NCI-H524 (cell line): ENCODE data around the gene WWP2.

Experiments used
- DNase-seq, 2 experiments: peaks; one replicate each; lab custom pipeline; 2025; lab: John Stamatoyannopoulos, UW

Gene WWP2

DNA sequence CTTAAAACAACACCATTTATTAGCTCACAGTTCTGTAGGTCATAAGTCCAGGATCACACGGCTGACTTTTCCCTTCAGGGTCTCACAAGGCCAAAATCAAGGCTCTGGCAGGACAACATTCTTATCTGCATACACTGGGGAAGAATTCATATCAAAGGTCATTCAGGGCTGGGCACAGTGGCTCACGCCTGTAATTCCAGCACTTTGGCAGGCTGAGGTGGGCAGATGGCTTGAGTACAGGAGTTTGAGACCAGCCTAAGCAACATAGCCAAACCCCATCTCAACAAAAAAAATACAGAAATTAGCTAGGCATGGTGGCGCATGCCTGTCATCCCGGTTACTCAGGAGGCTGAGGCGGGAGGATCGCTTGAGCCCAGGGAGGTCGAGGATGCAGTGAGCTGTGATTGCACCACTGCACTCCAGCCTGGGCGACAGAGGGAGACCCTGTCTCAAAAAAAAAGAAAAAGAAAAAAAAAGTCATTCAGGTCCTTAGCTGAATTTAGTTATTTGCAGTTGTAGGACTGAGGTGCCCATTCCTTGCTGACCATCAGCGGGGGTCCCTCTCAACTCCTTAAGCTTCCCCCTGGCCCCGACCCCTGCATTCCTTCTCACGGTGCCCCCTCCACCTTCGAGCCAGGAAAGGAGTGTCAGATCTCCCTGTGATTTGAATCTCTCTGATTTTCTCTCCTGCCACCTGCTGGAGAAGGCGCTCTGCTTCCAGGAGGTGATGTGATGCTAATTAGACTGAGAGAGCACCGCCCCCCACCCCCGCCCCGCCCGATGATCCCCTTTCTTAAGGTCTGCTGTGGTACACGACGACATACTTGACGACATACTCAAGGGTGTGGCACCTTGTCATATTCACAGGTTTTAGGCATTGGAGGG is 97.2 kb downstream of the WWP2 start:
- peak; percentile 57 to 70 for DNase-seq

DNA sequence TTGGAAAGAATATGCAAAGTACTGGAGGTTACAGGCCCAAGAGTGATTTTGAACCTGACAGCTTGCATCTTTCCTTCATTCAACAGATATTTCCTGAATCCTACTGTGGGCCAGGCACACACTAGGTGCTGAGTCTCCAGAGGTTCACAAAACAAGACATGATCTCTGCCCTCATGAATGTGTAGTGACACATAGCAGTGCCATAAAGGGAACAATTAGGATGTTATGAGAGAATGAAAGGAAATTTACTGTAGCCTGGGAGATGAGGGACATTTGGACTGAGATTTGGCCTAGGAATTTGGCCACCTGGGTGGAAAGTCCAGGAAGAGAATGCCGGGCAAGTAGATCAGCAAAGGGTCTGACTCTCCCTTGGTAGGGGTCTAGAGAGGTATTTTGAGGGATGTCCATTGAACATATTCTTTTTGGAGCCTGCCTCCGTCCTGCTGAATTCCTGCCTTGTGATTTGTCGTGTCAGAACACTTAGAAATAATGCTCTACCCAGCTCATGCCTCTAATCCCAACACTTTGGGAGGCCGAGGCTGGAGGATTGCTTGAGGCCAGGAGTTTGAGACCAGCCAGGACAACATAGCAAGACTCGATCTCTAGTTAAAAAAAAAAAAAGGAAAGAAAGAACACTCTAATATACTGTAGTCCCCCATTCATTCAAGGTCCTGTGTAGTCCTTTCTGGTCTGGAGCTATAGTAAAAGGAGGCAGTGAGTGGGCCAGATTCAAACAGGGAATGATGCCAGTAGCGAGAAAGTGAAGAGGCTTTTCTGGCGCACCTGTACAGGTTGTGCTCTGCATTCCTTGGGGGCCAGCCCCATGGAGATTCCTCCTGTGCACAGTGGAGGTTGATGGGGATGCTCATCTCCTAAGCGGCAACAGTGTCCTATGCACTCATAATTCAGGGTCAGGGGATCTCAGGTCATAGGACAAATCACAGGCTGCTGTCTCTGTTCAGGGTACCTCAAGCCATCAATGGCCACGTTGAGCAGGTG is 98.4 kb downstream of the WWP2 start:
- no peak for DNase-seq

DNA sequence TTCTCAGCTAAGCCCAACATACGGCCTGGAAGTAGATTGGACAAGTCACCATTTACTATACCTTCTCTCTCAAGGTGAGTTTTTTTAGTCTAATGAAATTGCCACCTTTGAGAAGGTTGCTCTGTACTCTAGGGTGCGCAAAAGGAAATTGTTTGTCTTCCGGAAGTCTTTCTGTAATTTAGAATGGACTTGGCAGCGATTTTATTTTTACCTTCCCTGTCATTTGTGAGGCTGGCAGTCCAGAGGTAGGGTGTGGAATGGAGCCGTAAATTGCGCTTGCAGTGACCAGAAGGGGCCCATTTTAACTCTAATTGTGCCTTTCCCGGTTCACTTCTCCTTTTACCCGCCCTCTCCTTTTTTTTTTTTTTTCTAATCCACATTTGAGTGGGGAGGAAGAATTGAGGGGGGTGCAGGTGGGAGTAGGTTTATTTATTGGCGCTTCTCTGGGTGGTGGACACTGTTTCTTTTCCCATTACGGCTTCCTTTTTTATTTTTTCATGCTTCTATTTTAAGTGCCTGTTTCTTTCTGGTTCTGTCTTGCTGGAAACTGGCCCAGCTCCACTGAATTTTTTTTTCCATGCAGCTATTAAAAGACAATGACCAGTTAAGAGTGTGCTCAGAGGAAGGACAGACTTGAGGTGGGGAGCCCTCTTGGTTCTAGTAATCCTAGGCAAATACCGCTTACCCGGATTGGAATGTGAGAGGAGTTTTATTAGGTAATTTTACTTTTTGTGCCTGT is 99.3 kb downstream of the WWP2 start:
- DNase-seq, result no peak

DNA sequence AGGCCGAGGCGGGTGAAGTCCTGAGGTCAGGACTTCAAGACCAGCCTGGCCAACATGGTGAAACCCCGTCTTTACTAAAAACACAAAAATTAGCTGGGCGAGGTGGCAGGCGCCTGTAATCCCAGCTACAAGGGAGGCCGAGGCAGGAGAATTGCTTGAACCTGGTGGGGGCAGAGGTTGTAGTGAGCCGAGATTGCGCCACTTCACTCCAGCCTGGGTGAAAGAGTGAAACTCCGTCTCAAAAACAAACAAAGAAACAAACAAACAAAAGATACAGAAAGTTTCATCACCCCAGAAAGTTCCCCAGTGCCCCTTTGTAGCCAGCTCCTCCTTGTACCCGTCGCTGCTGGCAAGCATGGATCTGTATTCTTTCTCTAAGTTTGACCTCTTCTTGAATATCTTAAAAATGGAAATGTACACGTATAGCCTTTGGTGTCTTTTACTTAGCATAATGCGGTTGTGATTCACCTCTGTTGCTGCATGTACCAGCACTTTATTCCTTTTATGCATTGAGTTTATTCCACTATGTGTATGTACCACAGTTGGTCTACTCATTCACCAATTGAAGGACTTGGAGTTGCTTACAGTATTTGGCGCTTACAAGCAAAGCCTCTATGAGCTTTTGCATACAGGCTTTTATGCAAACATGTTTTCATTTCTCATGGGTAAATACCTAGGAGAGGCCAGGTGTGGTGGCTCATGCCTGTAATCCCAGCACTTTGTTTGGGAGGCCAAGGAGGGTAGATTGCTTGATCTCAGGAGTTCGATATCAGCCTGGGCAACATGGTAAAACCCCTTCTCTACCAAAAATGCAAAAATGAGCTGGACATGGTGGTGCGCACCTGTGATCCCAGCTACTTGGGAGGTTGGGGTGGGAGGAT is 101.5 kb downstream of the WWP2 start:
- no peak for DNase-seq

DNA sequence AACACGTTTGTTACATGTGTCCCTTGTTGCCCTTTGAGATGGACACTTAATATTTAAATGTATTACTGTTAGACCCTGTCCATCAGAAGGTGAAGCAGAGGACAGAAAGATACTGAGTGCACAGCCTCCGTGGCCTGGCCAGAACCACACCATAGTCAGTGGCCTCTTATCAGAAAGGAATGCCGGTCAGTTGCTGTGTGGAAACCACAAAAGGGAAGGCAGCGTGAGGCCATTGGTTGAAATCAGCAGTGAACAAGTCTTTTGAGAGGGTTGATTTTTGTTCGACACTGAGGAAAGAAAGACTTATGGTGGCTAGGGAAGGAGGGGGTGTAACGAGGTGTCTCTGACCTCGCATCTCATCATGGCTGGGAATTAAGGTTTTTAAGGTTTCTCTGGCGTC is 103.6 kb downstream of the WWP2 start:
- DNase-seq, result no peak

DNA sequence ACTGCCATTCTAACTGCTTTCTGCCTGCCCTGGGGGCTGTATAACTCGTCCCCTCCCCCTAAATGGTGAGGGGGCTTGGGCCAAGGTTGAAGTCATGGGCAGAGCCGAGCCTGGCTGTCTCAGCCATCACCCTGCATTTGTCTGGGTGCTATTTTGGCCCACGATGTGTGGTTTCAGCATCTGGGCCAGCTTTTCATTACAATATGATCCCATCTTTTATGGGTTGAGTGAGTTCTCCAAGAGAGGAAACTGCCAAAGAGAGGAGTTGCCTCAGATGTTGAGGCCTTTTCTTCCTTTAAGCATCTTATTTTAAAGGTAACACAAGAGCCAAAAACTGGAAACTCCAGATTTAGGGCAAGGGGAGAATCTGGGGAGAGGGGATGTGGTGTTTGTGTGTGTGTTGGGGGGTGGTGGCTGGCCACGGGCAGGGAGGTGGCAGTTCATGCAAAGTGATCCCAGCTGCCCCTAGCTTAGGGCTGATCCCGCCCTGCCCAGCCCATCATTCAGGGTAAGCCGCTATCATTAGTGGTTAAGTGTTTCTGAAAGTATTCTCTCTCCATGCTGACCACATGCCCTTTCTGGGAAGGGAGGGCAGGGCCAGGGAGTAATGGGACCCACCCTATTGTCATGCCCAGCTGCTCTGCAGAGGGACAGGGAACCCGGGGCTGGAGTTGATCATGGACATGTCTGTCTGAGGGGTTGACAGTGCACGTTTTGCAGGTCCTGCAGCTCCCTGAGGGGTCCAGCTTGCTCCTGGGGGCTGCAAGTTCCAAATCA is 105.8 kb downstream of the WWP2 start:
- no peak for DNase-seq

DNA sequence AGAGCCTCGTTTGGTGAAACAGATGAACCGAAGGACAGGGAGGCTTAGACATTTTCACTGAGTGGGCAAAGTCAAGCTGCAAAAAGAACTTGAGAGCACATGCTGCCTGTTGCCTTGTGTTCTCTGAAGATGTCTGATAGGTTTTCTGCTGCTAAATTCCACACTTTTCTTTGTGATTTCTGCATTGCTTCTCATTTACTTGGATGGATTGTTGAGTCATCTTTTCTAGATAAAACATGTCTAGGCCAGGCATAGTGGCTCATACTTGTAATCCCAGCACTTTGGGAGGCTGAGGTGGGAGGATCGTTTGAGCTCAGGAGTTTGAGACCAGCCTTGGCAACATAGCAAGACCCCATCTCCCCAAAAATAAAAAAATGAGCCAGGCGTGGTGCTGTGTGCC is 108.6 kb downstream of the WWP2 start:
- DNase-seq, result no peak

DNA sequence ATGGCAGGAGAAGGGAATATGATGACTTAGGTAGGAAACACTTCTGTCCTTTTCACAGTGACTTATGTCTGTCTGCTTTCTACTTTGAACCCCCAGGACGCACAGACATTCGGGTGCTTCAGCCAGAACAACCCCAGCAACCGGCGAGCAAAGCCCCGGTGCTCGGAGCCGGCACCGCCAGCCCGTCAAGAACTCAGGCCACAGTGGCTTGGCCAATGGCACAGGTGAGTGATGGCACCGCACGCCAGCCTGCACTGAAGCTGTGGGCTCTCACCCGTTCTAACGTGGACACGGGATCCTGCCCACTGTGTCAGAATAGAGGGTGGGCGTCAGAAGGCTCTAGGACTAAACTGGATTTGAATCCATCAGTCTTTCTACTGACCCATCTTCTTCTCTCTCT is 109.6 kb downstream of the WWP2 start:
- no peak for DNase-seq

DNA sequence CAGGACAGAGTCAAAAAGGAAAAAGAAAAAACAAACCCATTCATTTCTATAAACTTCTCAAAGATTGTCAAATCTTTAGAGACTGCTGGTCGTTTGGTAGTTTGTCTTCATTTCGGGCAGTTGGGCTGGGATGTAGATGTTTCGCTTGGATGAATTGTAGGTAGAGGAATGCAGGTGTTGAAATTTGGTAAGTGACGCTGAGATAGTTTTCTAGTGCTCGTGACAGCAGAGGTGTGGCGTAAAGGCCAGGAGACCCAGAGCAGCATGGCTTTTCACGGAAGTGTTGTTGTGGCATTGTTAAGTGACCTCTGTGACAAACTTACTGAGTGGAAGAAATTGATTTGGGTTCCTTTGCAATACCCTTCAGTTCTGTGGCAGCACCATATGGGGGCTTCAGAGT is 110.8 kb downstream of the WWP2 start:
- no peak for DNase-seq

DNA sequence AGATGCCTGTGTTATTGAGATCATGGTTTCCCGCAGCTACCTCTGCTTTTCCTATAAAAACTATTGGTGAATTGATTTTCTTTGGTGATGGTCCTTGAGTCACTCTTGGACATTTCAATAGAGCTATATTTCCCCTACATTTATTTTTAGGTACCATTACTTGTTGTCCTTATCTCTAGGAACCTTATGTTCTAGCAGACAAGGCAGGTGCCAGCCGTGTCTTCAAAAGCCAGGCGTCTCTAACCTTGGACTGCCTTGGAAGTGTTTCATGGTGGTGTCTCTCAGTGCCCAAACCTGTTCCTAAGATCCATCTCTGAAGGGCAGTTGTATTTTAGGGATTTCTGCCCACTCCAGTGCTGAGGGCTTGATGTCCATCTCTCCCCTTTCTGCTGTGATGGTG is 111.7 kb downstream of the WWP2 start:
- DNase-seq, result no peak

DNA sequence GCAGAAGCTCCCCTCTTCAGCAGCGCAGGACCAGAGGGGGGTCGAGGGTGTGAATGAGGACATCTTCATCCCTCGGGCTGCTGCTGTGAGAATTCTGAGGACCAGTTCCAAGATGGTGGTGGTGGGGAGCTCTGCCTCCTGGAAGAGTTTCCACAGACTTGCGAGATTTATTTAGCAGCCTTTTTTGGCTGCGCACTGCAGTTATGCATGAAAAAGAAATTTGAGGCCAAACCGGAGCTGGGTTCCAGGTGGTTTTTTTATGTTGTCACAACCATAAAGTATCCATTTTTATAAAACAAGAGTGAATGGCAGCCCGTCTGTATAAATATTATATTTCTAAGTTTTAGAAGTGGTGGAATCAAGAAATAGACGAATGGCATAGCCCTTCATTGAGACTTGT is 112.1 kb downstream of the WWP2 start:
- no peak for DNase-seq

DNA sequence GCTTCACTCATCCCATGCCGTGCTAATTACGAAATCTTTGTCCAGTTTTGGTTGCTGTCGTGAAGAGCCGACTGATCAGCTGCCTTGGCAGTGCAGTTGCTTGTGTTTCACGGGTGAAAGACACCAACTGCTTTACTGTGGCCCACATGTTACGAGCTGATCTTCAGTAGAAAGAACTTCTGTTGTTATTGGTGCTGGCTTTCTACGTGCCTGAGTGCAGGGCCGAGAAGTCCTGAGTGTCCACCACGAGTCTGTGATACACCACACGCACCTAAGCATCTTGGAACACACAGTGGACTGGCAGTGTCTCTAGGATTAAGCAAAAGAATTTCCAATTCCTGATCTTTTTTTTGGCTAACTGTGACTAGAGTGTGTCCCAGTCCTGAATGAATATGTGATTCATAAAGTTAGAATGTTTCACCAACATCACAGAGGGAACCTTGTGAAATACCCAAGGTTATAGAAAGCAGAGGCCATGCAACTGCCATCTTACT is 118.6 kb downstream of the WWP2 start:
- no peak for DNase-seq

DNA sequence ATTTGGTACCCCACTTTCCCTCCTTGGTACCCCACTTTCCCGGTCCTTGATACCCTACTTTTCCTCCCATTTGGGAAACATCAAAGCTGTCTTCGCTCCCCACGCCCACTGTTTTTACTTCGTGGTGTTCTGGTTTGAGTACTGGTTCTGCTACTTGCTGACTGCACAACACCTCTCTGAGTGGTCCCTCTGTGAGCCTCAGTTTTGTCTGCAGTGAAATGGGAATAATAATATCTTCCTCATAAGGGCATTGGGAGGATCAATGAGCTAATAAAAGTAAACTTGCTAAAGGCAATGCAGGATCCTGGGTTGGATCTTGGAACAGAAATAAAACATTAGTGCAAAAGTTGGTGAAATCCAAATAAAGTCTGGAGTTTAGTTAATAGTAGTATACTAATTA is 119.0 kb downstream of the WWP2 start:
- DNase-seq, result no peak

DNA sequence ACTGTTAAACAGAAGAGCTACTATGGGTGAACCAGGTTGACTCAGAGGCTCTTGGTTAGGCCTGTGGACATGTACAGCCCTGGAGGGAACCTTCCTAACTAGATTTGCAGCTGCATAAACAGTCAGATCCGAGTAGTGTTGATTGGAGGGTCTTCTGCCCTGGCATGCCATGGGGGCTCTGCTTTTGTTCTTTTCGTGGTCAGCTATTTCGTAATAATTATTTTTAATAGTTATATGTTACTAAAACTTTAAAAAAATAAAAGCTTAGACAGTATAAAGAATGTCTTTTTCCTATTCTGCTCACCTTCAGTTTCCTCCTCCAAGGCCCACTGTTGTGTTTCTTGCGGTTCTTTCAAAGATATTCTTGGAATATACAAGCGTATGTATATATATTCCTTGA is 121.6 kb downstream of the WWP2 start:
- DNase-seq, result no peak

DNA sequence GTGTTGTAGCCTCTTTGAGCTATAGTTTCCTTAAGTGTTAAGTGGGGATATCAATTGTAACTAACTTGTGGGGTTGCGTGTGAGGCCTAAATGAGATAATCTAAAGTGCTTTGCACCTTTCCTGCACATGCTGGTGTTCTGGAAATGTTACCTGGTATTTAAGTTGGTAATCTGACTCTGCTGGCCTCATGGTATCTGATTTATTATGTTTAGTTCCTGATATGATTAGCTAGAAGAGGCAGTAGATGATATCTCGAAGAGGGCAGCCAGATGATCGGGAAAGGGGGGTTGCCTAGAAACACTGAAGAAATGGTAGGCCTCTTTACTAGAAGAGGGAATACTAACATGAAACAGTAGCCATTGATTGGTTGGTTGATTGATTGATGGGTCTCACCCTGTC is 123.6 kb downstream of the WWP2 start:
- no peak for DNase-seq

DNA sequence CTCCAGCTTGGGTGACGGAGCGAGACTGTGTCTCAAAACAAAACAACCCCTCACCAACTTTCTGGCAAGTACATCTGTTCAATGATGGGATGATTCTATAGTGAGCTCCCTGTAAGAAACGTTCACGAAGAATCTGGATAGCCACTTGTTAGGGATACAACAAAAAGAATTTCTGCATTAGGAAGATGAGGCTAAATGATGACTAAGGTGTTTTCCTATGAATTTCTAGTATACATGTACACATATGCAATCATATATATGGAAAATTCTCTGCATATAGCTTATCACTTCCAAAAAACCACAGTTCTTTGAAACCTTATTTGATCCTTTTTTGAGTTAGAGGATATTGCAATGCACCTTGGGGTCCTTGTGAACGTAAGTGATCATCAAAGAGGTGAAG is 124.6 kb downstream of the WWP2 start:
- DNase-seq, result no peak

DNA sequence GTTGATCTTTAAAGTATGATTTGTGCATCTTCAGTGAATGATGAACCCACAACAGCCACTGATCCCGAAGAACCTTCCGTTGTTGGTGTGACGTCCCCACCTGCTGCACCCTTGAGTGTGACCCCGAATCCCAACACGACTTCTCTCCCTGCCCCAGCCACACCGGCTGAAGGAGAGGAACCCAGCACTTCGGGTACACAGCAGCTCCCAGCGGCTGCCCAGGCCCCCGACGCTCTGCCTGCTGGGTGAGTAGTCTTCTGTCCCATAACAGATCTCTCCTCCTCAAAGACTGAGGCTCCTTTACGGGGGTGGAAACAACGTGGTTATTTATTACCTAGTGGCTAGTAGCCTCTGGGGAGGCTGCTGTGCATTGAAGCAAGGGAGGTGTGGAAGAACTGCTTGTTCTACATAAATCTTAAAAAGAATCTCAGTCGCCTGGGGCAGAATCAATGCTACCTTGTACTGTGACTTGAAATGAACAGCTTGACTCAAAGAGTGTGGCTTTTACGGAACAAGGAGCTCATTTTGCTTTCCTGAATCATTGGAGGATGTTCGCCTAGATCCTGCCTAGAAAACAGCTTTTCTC is 126.0 kb downstream of the WWP2 start:
- DNase-seq, result no peak

DNA sequence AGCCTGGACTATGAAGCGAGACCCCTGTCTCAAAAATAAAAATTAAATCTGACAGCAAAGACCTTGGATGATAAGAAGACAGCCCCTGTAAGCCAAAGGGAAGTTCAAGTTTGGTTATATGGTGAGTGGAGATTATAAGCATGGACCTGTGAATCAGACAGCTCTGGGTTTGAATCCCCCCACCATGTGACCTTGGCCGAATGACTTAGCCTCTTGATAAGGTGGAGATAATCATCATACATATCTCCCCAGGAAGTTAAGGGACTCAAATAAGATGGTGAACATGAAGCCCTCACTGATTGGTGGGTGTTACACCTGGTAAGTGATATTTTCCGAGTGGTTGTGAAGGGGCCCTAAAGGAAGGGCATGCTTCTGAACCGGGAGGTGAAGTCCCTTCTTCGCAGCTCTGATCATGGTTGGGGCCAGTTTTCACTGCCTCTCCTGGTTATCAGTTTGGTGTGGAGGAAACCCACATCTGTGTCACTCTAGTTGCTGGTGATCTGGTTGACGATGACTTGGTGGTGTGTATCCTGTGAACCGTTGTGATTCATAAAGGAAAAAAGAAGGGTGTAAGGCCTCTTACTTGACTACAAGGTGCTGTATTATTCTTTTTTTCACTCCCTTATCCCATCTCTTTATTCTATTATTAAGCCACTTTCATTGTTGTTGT is 127.3 kb downstream of the WWP2 start:
- no peak for DNase-seq
